ENCODE data around the gene ZC3H7B. TPM values are rescaled to one million over a fixed set of nuclear protein-coding genes. Genes with fewer than 3 reads are reported as not detected.

ZC3H7B gene
- polyA plus RNA-seq, 2 of the 4 experiments (the other 2 are of a cell fraction): 12.4 to 22.8 TPM

- peaks cover 13% of the 10 kb centered on the region; the same call in 2 of the 3 replicates for H3K4me1 ChIP-seq
- no peak for ATAC-seq
- no peaks in the 10 kb centered on the region for H3K9me3 ChIP-seq
- POLR2A ChIA-PET: no interaction called here
- no peak overlapping the region; the same call in 2 of the 3 replicates for H3K4me2 ChIP-seq
- WGBS (ENCODE audit: missing lambda C conversion rate): 85% methylated on average over 5 of the region's 5 CpGs
- CTCF ChIA-PET: interaction anchor here (2.0 to 2.8 kb wide), 2 partner anchors 21 to 135 kb away, joined by 5 to 12 read pairs; no protein-coding TSS in a partner anchor
- no peak for DNase-seq (ENCODE audit: low read depth in 1 of 2, low spot score in 1 of 2)
- TF ChIP-seq CBX8 (IDR thresholded peaks at IDR 0.05): no peak
- no peak for TF ChIP-seq KDM1A (IDR thresholded peaks at IDR 0.05; ENCODE audit: low read depth)
- TF ChIP-seq, protein P1, sequence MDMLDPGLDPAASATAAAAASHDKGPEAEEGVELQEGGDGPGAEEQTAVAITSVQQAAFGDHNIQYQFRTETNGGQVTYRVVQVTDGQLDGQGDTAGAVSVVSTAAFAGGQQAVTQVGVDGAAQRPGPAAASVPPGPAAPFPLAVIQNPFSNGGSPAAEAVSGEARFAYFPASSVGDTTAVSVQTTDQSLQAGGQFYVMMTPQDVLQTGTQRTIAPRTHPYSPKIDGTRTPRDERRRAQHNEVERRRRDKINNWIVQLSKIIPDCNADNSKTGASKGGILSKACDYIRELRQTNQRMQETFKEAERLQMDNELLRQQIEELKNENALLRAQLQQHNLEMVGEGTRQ (IDR thresholded peaks at IDR 0.05): no peak
- TF ChIP-seq HEYL (CRISPR knock-in tag; IDR thresholded peaks at IDR 0.05): no peak
- no peak for TF ChIP-seq ELK1 (IDR thresholded peaks at IDR 0.05; ENCODE audit: low read depth, low read length)
- TF ChIP-seq FOSL2 (IDR thresholded peaks at IDR 0.05): no peak
- TF ChIP-seq FOSL2 (CRISPR knock-in tag; IDR thresholded peaks at IDR 0.05): no peak
- TF ChIP-seq, protein P2, sequence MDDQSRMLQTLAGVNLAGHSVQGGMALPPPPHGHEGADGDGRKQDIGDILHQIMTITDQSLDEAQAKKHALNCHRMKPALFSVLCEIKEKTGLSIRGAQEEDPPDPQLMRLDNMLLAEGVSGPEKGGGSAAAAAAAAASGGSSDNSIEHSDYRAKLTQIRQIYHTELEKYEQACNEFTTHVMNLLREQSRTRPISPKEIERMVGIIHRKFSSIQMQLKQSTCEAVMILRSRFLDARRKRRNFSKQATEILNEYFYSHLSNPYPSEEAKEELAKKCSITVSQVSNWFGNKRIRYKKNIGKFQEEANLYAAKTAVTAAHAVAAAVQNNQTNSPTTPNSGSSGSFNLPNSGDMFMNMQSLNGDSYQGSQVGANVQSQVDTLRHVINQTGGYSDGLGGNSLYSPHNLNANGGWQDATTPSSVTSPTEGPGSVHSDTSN (IDR thresholded peaks at IDR 0.05): no peak
- TF ChIP-seq ZC3H11A (IDR thresholded peaks at IDR 0.05): no peak
- no peak for TF ChIP-seq HOXB5 (CRISPR knock-in tag; IDR thresholded peaks at IDR 0.05)
- TF ChIP-seq ESRRA (IDR thresholded peaks at IDR 0.05; ENCODE audit: borderline replicate concordance, low read length): no peak
- no peak for TF ChIP-seq POLR2A (IDR thresholded peaks at IDR 0.05; ENCODE audit: low read length)
- TF ChIP-seq, protein P3, sequence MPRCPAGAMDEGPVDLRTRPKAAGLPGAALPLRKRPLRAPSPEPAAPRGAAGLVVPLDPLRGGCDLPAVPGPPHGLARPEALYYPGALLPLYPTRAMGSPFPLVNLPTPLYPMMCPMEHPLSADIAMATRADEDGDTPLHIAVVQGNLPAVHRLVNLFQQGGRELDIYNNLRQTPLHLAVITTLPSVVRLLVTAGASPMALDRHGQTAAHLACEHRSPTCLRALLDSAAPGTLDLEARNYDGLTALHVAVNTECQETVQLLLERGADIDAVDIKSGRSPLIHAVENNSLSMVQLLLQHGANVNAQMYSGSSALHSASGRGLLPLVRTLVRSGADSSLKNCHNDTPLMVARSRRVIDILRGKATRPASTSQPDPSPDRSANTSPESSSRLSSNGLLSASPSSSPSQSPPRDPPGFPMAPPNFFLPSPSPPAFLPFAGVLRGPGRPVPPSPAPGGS (IDR thresholded peaks at IDR 0.05): no peak
- TF ChIP-seq HOXA7 (CRISPR knock-in tag; IDR thresholded peaks at IDR 0.05): no peak
- TF ChIP-seq PHF8 (IDR thresholded peaks at IDR 0.05; ENCODE audit: borderline replicate concordance, low read depth): no peak
- TF ChIP-seq EHF (CRISPR knock-in tag; IDR thresholded peaks at IDR 0.05): no peak
- TF ChIP-seq ZSCAN20 (CRISPR knock-in tag; IDR thresholded peaks at IDR 0.05): no peak
- TF ChIP-seq, protein P4, sequence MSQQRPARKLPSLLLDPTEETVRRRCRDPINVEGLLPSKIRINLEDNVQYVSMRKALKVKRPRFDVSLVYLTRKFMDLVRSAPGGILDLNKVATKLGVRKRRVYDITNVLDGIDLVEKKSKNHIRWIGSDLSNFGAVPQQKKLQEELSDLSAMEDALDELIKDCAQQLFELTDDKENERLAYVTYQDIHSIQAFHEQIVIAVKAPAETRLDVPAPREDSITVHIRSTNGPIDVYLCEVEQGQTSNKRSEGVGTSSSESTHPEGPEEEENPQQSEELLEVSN (IDR thresholded peaks at IDR 0.05; ENCODE audit: borderline replicate concordance, low read depth): no peak
- H3K27ac ChIP-seq: no peak overlapping the region
- FAIRE-seq: no peak
- H3K4me3 ChIP-seq: no peak overlapping the region
Observed at GRCh38 chr22:41383085-41383484, 81.8 kb downstream of the ZC3H7B start.

DNA sequence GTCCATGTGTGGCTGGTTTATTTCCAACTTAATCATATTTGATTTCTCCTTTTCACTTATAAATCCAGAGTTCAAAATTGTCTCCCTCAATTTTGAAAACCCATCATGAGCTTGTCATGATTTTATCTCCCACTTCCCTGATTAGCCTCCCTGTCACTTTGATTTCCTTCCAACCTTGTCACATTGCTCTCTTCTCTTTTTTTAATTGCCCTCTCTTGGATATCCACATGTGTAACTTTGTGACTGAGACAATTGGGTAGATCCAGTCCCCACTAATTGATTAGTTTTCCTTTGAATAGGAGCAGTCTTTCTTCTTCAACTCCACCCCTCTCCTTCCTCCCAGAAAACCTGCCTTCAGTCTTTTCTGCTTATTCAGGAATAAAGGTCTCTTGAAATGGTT is 82.8 kb downstream of the ZC3H7B start:
- no peak for ATAC-seq
- POLR2A ChIA-PET: no interaction called here

GRCh38 chr22:41387341-41387740 is 86.0 kb downstream of the ZC3H7B start:
- FAIRE-seq: no peak
- CTCF ChIA-PET: interaction anchor here (0.6 to 0.9 kb wide), 2 partner anchors 16 to 151 kb away, joined by 3 to 4 read pairs; no protein-coding TSS in a partner anchor
- no peak for DNase-seq (ENCODE audit: low read depth in 1 of 2, low spot score in 1 of 2)
- no peak for ATAC-seq
- WGBS (ENCODE audit: missing lambda C conversion rate): 93% methylated on average over 7 of the region's 7 CpGs
- no peak overlapping the region for H3K4me3 ChIP-seq
- no peak overlapping the region for H3K4me2 ChIP-seq
- TF ChIP-seq EHF (CRISPR knock-in tag; IDR thresholded peaks at IDR 0.05) (no peak), RNF2 (IDR thresholded peaks at IDR 0.05; ENCODE audit: borderline replicate concordance, low read depth) (no peak), RCOR1 (IDR thresholded peaks at IDR 0.05; ENCODE audit: low read depth, low read length) (no peak), HDAC2 (IDR thresholded peaks at IDR 0.05) (no peak), MAFK (IDR thresholded peaks at IDR 0.05; ENCODE audit: partially characterized antibody) (no peak), NPAS2 (CRISPR knock-in tag; IDR thresholded peaks at IDR 0.05; ENCODE audit: borderline replicate concordance) (no peak)
- TF ChIP-seq, protein P5, sequence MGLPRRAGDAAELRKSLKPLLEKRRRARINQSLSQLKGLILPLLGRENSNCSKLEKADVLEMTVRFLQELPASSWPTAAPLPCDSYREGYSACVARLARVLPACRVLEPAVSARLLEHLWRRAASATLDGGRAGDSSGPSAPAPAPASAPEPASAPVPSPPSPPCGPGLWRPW (IDR thresholded peaks at IDR 0.05): no peak
- TF ChIP-seq, protein P6, sequence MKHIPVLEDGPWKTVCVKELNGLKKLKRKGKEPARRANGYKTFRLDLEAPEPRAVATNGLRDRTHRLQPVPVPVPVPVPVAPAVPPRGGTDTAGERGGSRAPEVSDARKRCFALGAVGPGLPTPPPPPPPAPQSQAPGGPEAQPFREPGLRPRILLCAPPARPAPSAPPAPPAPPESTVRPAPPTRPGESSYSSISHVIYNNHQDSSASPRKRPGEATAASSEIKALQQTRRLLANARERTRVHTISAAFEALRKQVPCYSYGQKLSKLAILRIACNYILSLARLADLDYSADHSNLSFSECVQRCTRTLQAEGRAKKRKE (CRISPR knock-in tag; IDR thresholded peaks at IDR 0.05; ENCODE audit: low read depth): no peak
- POLR2A ChIA-PET: no interaction called here
- no peaks in the 10 kb centered on the region for H3K9me3 ChIP-seq
- no peak overlapping the region for H3K27ac ChIP-seq
- peaks cover 4% of the 10 kb centered on the region; the same call in 1 of the 3 replicates for H3K4me1 ChIP-seq

More for the DNA sequence above, 82.8 kb downstream of the ZC3H7B start:
- no peak overlapping the region for H3K4me2 ChIP-seq
- no peak overlapping the region for H3K27ac ChIP-seq
- no peaks in the 10 kb centered on the region for H3K9me3 ChIP-seq
- FAIRE-seq (no peak), DNase-seq (ENCODE audit: low read depth in 1 of 2, low spot score in 1 of 2) (no peak)
- CTCF ChIA-PET: interaction anchor here (0.6 to 2.8 kb wide), 3 partner anchors 20 to 159 kb away, joined by 3 to 12 read pairs (median 5); no protein-coding TSS in a partner anchor
- TF ChIP-seq GATA3 (IDR thresholded peaks at IDR 0.05; ENCODE audit: borderline replicate concordance) (no peak), EP300 (IDR thresholded peaks at IDR 0.05) (no peak)
- no peak overlapping the region for H3K4me3 ChIP-seq
- peaks cover 13% of the 10 kb centered on the region; the same call in 2 of the 3 replicates for H3K4me1 ChIP-seq

Measured in A549 (cell line).